Sigmoid colon (tissue), 3 donors: ENCODE measurements around the gene IFT43.

Experiments used
- POLR2A ChIP-seq, 2 donors: fragments of 450-650 bp; IDR thresholded peaks; one replicate each; pipeline ENCODE4 v1.6.1; 2016; ENCODE audit warnings: antibody characterized with exemption in 2 of 2, mild to moderate bottlenecking in 2 of 2, moderate library complexity in 2 of 2
- TF ChIP-seq, protein P1 (sequence below), 4 experiments: fragments of 450-650 bp in 3 of 4; fragments of 200-600 bp in 1 of 4; IDR thresholded peaks; one replicate each; pipeline ENCODE4 v1.5.1; 2016 to 2019; ENCODE audit warnings: antibody characterized with exemption in 4 of 4, mild to moderate bottlenecking in 3 of 4, moderate library complexity in 2 of 4

- TF ChIP-seq POLR2A (IDR thresholded peaks at IDR 0.05) = no peak
- TF ChIP-seq, protein P1, sequence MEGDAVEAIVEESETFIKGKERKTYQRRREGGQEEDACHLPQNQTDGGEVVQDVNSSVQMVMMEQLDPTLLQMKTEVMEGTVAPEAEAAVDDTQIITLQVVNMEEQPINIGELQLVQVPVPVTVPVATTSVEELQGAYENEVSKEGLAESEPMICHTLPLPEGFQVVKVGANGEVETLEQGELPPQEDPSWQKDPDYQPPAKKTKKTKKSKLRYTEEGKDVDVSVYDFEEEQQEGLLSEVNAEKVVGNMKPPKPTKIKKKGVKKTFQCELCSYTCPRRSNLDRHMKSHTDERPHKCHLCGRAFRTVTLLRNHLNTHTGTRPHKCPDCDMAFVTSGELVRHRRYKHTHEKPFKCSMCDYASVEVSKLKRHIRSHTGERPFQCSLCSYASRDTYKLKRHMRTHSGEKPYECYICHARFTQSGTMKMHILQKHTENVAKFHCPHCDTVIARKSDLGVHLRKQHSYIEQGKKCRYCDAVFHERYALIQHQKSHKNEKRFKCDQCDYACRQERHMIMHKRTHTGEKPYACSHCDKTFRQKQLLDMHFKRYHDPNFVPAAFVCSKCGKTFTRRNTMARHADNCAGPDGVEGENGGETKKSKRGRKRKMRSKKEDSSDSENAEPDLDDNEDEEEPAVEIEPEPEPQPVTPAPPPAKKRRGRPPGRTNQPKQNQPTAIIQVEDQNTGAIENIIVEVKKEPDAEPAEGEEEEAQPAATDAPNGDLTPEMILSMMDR (IDR thresholded peaks at IDR 0.05) = no peak
Observed at GRCh38 chr14:76022991-76023390, 37.4 kb downstream of the IFT43 start.
